PC-3 (cell line): ENCODE results near the gene ZBTB40.

Experiments used
- CTCF ChIP-seq: fragments of 300-600 bp; sonication (generic); conservative IDR thresholded peaks from 2 replicates; pipeline ENCODE4 v1.5.1; 2017; ENCODE audit warnings: antibody characterized with exemption, low read depth, mild to moderate bottlenecking, low read length
- EZH2 ChIP-seq: fragments of 300-600 bp; sonication (generic); IDR thresholded peaks from one replicate; pipeline ENCODE4 v1.6.1; 2017; ENCODE audit warnings: antibody characterized with exemption, mild to moderate bottlenecking, low read length; ENCODE audit not compliant: unreplicated experiment
- EZH2phosphoT487 ChIP-seq: fragments of 300-600 bp; sonication (generic); IDR thresholded peaks from 2 replicates; pipeline ENCODE4 v1.6.1; 2018; ENCODE audit warnings: mild to moderate bottlenecking, antibody characterized with exemption, low read length, borderline replicate concordance

- TF ChIP-seq CTCF, result no peak
- TF ChIP-seq EZH2, result no peak
- TF ChIP-seq EZH2phosphoT487, result no peak
Observed at GRCh38 chr1:22503721-22504410, 52.2 kb downstream of the ZBTB40 start.
